ENCODE data around the gene MRPS27. TPM values are rescaled to one million over a fixed set of nuclear protein-coding genes. Genes with fewer than 3 reads are reported as not detected.
A peak's percentile ranks its signal among the peaks of the same experiment; 100 is the strongest.

Gene MRPS27
- total and polyA plus RNA-seq, 2 of the 13 experiments (the other 11 are each of a cell fraction or from before 2014, with no cell fraction given), result 71.8 to 115 TPM

- TF ChIP-seq ZNF318 (CRISPR knock-in tag; IDR thresholded peaks at IDR 0.05) (peak; percentile 81; the same call in 1 of the 2 replicates), PHB2 (IDR thresholded peaks at IDR 0.05; ENCODE audit: partially characterized antibody) (no peak), GATA4 (IDR thresholded peaks at IDR 0.05; ENCODE audit: borderline replicate concordance, low read depth) (0 out of 2 replicates have a peak, but pooled peaks have one; percentile 22), JUN (CRISPR knock-in tag; IDR thresholded peaks at IDR 0.05) (peak; percentile 82; the same call in 1 of the 2 replicates), KMT2B (CRISPR knock-in tag; IDR thresholded peaks at IDR 0.05) (peak; percentile 91), NFE2L1 (CRISPR knock-in tag; IDR thresholded peaks at IDR 0.05; ENCODE audit: borderline replicate concordance) (peak; percentile 91; the same call in 1 of the 2 replicates), TBP (CRISPR knock-in tag; IDR thresholded peaks at IDR 0.05) (no peak), ISL2 (CRISPR knock-in tag; IDR thresholded peaks at IDR 0.05) (peak; percentile 64), EHMT2 (IDR thresholded peaks at IDR 0.05; ENCODE audit: borderline replicate concordance, low read depth, low read length) (no peak), SIN3A (IDR thresholded peaks at IDR 0.05; ENCODE audit: borderline replicate concordance, low read depth, low read length) (peak; percentile 92; the same call in 1 of the 2 replicates), ZNF263 (CRISPR knock-in tag; IDR thresholded peaks at IDR 0.05) (peak; percentile 55), ZNF687 (CRISPR knock-in tag; IDR thresholded peaks at IDR 0.05) (peak; percentile 98), JARID2 (CRISPR knock-in tag; IDR thresholded peaks at IDR 0.05; ENCODE audit: insufficient replicate concordance) (peak; percentile 48)
- TF ChIP-seq, protein P1, sequence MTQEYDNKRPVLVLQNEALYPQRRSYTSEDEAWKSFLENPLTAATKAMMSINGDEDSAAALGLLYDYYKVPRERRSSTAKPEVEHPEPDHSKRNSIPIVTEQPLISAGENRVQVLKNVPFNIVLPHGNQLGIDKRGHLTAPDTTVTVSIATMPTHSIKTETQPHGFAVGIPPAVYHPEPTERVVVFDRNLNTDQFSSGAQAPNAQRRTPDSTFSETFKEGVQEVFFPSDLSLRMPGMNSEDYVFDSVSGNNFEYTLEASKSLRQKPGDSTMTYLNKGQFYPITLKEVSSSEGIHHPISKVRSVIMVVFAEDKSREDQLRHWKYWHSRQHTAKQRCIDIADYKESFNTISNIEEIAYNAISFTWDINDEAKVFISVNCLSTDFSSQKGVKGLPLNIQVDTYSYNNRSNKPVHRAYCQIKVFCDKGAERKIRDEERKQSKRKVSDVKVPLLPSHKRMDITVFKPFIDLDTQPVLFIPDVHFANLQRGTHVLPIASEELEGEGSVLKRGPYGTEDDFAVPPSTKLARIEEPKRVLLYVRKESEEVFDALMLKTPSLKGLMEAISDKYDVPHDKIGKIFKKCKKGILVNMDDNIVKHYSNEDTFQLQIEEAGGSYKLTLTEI (CRISPR knock-in tag; conservative IDR thresholded peaks at IDR 0.05), result no peak
Observed at GRCh38 chr5:72307968-72308852, 11.8 kb downstream of the MRPS27 start (continued).

All from HepG2 (cell line).